ENCODE data around the gene PTBP3. TPM values are rescaled to one million over a fixed set of nuclear protein-coding genes. Genes with fewer than 3 reads are reported as not detected.

Gene PTBP3
- total and polyA plus RNA-seq, 9 donors: 9.4 to 40.2 (median 32.2) TPM

- DNase-seq: no peak
- Histone ChIP-seq H3K4me3 (no peak overlapping the region), H3K27me3 (no peaks in the 10 kb centered on the region), H3K4me1 (ENCODE audit: insufficient read depth) (no peaks in the 10 kb centered on the region), H3K9me3 (no peaks in the 10 kb centered on the region), H3K27ac (no peak overlapping the region), H3K36me3 (no peaks in the 10 kb centered on the region)
- WGBS, 3 donors: 79 to 98% (median 89%) methylated on average over 1 of the region's 1 CpG
- intact Hi-C loops (cut with DNase I): no loop called here
- TF ChIP-seq CTCF (IDR thresholded peaks at IDR 0.05) (no peak), POLR2A (IDR thresholded peaks at IDR 0.05) (no peak), EP300 (IDR thresholded peaks at IDR 0.05) (no peak)
Observed at GRCh38 chr9:112249277-112249676, 84.1 kb downstream of the PTBP3 start.

- intact Hi-C loops (cut with DNase I): no loop called here
- Histone ChIP-seq H3K9me3 (no peaks in the 10 kb centered on the region), H3K36me3 (no peaks in the 10 kb centered on the region), H3K4me1 (ENCODE audit: insufficient read depth) (no peaks in the 10 kb centered on the region), H3K27me3 (no peaks in the 10 kb centered on the region), H3K4me3 (no peak overlapping the region), H3K27ac (no peak overlapping the region)
- no peak for TF ChIP-seq EP300 (IDR thresholded peaks at IDR 0.05)
- WGBS, 3 donors: 88 to 92% (median 92%) methylated on average over 1 of the region's 1 CpG
- DNase-seq: no peak
Observed at GRCh38 chr9:112248722-112249121, 84.7 kb downstream of the PTBP3 start.

GRCh38 chr9:112247090-112247489, 86.3 kb downstream of the PTBP3 start:
- H3K9me3 ChIP-seq: no peaks in the 10 kb centered on the region
- H3K4me1 ChIP-seq (ENCODE audit: insufficient read depth): no peaks in the 10 kb centered on the region
- intact Hi-C loops (cut with DNase I): no loop called here
- no peaks in the 10 kb centered on the region for H3K36me3 ChIP-seq
- 96 to 97% (median 97%) methylated on average over 3 of the region's 3 CpGs for WGBS, 3 donors
- TF ChIP-seq POLR2A (IDR thresholded peaks at IDR 0.05) (no peak), EP300 (IDR thresholded peaks at IDR 0.05) (no peak), CTCF (IDR thresholded peaks at IDR 0.05) (no peak)
- H3K27ac ChIP-seq: no peak overlapping the region
- no peak for DNase-seq
- no peaks in the 10 kb centered on the region for H3K27me3 ChIP-seq
- H3K4me3 ChIP-seq: no peak overlapping the region

- intact Hi-C loops (cut with DNase I): no loop called here
- DNase-seq: no peak
- Histone ChIP-seq H3K4me1 (ENCODE audit: insufficient read depth) (no peaks in the 10 kb centered on the region), H3K27ac (no peak overlapping the region), H3K4me3 (no peak overlapping the region), H3K36me3 (no peaks in the 10 kb centered on the region), H3K9me3 (no peaks in the 10 kb centered on the region), H3K27me3 (no peaks in the 10 kb centered on the region)
- TF ChIP-seq CTCF (IDR thresholded peaks at IDR 0.05) (no peak), EP300 (IDR thresholded peaks at IDR 0.05) (no peak), POLR2A (IDR thresholded peaks at IDR 0.05) (no peak)
- WGBS, 3 donors: 85 to 94% (median 92%) methylated on average over 5 of the region's 5 CpGs
Observed at GRCh38 chr9:112245126-112245525, 88.3 kb downstream of the PTBP3 start.

GRCh38 chr9:112242147-112242804, 91.1 kb downstream of the PTBP3 start:
- intact Hi-C loops (cut with DNase I): loop anchor here in 1 of 4 donors (1.0 kb wide), 1 partner anchor 14 kb away; no protein-coding TSS in a partner anchor
- H3K9me3 ChIP-seq: no peaks in the 10 kb centered on the region
- 96% methylated on average over 6 of the region's 6 CpGs for WGBS, 3 donors
- H3K4me3 ChIP-seq: no peak overlapping the region
- H3K27me3 ChIP-seq: no peaks in the 10 kb centered on the region
- no peaks in the 10 kb centered on the region for H3K36me3 ChIP-seq
- no peak overlapping the region for H3K27ac ChIP-seq
- DNase-seq: no peak
- no peaks in the 10 kb centered on the region for H3K4me1 ChIP-seq (ENCODE audit: insufficient read depth)
- TF ChIP-seq EP300 (IDR thresholded peaks at IDR 0.05) (no peak), CTCF (IDR thresholded peaks at IDR 0.05) (no peak), POLR2A (IDR thresholded peaks at IDR 0.05) (no peak)

Data from ovary (tissue), 9 donors.